Fibroblast of the aortic adventitia (primary cell): ENCODE data around the gene SLC38A10. TPM values are rescaled to one million over a fixed set of nuclear protein-coding genes. Genes with fewer than 3 reads are reported as not detected.

Experiments
- DNase-seq: peaks from one replicate; pipeline ENCODE4 v3.0.0-alpha.2; 2010; ENCODE audit warnings: low read depth
- H3K4me3 ChIP-seq: 2 replicates; pipeline ENCODE4 v1.5.1; 2011; ENCODE audit warnings: low read depth, mild to moderate bottlenecking, control low read depth, low read length, moderate library complexity
- total RNA-seq: library from RNA; depleted of rRNA; stranded (reverse); fragments of >200 nt; gene quantifications from 2 replicates; pipeline ENCODE4 v1.2.3, GENCODE V29; 2012; ENCODE audit warnings: low replicate concordance
- TF ChIP-seq, protein P1 (sequence below): IDR thresholded peaks from 2 replicates; pipeline ENCODE4 v1.5.1; 2011; ENCODE audit warnings: mild to moderate bottlenecking, low read length, control low read depth, inconsistent platforms; ENCODE audit not compliant: insufficient read depth

Gene SLC38A10
- total RNA-seq, 1 donor: 49.5 TPM

DNA sequence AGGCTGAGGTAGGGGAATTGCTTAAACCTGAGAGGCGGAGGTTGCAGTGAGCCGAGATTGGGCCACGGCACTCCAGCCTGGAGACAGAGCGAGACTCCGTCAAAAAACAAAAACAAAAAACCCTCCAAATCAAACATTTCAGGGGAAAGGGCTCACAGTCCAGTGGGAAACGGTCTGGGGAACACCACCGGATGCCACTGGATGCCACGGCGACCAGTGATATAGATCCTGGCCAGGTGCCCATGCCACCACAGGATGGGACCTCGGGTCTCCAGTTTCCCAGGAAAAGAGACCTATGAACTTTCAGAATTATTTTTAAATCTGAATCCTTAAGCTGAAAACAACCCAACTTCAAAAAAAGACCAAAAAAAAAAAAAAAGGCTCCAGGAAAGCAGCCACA lies 84.6 kb downstream of the SLC38A10 start:
- DNase-seq: no peak
- H3K4me3 ChIP-seq: no peak overlapping the region

DNA sequence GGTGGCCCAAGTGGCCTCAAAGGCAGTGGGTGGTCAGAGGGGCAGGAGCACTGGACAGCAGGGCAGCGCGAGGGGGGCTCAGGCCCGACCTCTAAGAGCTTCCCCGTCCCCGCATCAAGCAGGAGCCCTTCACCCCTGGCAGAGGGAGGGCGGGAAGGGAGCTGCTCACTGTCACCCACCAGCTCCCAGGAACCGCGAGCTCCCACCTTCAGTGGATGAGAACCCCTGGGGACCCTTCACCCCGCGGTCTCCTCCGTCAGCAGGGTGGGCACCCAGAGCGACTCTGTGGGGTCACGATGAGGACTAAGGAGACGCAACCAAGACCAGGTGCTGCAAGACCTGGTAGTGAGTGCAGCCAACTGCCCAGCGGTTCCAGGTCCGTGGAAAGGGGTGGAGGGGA lies 86.0 kb downstream of the SLC38A10 start:
- DNase-seq: no peak
- TF ChIP-seq, protein P1, sequence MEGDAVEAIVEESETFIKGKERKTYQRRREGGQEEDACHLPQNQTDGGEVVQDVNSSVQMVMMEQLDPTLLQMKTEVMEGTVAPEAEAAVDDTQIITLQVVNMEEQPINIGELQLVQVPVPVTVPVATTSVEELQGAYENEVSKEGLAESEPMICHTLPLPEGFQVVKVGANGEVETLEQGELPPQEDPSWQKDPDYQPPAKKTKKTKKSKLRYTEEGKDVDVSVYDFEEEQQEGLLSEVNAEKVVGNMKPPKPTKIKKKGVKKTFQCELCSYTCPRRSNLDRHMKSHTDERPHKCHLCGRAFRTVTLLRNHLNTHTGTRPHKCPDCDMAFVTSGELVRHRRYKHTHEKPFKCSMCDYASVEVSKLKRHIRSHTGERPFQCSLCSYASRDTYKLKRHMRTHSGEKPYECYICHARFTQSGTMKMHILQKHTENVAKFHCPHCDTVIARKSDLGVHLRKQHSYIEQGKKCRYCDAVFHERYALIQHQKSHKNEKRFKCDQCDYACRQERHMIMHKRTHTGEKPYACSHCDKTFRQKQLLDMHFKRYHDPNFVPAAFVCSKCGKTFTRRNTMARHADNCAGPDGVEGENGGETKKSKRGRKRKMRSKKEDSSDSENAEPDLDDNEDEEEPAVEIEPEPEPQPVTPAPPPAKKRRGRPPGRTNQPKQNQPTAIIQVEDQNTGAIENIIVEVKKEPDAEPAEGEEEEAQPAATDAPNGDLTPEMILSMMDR: no peak
- no peak overlapping the region for H3K4me3 ChIP-seq

More for the DNA sequence above, 84.6 kb downstream of the SLC38A10 start:
- TF ChIP-seq, protein P1: no peak

DNA sequence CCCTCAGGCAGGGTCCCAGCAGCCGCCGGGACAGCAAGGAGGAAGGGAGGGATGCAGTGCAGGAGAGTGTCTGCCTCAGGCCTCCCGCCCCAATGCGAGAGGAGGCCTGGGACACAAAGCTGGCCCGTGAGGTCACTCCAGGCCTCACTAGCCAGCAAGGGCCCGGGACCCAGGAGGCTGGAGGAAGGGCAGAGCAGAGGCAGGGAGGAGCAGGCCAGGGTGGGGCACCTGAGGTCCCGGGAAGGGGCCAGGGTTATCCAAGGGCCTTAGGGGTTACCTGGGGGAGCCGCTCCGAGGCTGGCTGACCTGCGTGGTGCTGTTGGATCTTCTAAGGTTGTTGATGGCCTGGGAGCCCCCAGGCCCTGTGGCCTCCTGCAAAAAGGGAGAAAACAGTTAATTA lies 86.5 kb downstream of the SLC38A10 start:
- DNase-seq: no peak
- H3K4me3 ChIP-seq: no peak overlapping the region
- TF ChIP-seq, protein P1: no peak

DNA sequence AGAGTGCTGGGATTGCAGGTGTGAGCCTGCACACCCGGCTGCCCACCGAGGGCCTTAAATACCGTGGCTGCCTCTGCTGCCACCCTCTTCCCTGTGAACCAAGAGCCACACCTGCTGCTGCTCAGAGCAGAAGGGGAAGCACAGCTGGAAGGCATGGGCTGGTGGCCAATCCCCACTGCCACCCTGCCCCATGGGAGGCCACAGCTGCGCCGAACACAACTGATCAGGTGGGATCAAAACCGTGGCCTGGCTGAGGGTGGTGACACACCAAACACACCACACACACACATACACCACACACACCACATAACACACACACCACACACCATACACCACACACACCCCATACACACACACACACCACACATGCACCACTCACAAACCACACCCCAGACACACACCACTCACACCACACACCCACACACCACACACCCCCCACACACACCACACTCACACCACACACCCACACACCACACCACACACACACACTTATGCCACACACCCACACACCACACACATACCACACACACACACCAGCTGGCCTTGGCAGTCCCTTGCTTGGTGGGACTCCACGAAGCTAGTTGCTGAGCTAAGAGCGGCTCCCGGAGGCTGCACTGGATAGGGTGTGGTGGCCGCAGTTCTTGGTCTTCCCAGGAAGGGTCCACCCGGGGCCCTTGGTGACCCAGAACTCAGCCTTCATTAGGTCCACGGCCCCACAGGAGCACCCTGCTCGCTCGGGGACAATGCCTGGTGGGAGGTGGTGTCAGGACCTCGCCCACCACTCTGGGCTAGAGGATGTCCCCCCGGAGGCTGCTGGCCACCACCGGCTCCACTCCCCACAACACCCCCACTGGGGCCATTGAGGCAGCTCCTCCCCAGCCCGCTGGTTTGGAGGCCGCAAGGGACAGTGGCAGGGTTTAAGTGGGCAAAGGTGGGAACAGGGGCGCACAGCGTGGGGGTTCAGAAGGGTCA lies 87.2 kb downstream of the SLC38A10 start:
- no peak overlapping the region for H3K4me3 ChIP-seq
- TF ChIP-seq, protein P1: no peak
- DNase-seq: no peak

DNA sequence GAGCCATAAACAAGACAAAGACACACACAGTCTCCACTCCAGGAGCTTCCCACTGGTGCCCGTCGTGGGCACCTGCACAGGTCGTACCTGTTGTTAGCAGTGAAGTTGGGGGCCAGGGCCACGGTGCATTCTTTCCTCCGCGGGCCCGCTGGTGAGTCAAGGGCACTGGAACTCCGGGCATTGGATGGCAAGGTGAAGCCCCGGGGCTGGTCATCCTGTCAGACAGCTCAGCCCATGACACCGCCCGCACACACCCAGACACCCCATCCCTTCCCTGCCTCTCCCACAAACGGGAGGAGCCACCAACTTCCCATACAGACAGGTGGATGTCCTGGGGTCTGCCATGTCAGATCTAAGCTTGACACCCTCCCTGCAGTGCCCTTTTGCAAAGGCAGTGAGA lies 88.5 kb downstream of the SLC38A10 start:
- no peak overlapping the region for H3K4me3 ChIP-seq
- TF ChIP-seq, protein P1: no peak
- no peak for DNase-seq

DNA sequence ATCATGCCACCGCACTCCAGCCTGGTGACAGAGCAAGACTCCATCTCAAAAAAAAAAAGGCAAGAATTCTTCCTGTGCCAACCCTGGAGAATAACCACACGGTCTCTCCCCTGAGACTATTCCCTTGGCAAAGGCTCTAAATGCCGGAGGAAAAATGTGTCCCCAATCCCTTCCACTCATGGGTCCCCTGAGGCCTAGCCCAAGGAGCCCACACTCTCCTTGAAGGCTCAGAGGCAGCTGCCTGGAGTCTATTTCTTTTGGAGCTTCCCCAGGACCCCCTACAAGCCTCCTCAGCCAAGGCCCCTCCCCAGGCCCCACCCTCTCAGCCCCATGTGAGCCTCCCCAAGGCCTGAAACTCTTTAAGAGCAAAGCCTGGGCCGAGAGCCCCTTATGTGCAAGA lies 88.9 kb downstream of the SLC38A10 start:
- TF ChIP-seq, protein P1: no peak
- DNase-seq: no peak
- no peak overlapping the region for H3K4me3 ChIP-seq

DNA sequence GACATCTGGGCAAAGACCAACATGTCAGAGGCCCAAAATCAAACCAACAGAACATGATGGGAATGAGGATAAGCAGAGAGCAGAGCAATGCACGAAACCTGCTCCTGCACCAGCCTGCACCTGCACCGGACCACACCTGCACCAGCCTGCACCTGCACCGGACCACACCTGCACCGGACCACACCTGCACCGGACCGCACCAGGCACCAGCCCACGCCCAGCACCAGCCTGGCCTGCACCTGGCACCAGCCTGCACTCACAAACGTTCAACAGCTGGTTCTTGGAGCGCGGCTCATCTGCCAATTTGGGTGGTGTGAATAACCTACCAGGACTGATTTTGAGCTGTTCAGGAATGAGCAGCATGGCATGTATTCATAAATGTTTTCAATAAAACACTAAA lies 90.5 kb downstream of the SLC38A10 start:
- no peak for DNase-seq
- H3K4me3 ChIP-seq: no peak overlapping the region
- TF ChIP-seq, protein P1: no peak
